Measurements from ENCODE around the gene ITIH4. TPM values are rescaled to one million over a fixed set of nuclear protein-coding genes. Genes with fewer than 3 reads are reported as not detected.

Gene ITIH4
- total and polyA plus RNA-seq, 2 of the 13 experiments (the other 11 are each of a cell fraction or from before 2014, with no cell fraction given) = 2.7 to 5.3 TPM

DNA sequence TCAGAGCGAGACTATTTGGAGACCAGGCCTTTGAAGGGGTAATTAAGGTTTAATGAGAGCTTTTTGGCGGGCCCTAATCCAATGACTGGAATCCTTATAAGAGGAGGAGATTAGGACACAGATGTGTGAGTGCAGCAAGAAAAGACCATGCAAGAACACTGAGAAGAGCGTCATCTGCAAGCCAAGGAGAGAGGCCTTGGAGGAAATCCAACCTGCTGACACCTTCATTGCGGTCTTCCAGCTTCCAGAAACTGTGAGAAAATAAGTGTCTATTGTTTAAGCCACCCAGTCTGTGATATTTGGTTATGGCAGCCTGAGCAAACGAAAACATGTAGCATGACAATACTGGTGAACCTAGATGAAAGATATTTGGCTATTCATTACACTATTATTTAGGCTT is 27.4 kb upstream of the ITIH4 start:
- H3K9ac ChIP-seq (ENCODE audit: insufficient read depth, low read depth, low read length) = no peak overlapping the region
- no peak for FAIRE-seq
- DNase-seq (ENCODE audit: low spot score) = no peak
- H3K79me2 ChIP-seq (ENCODE audit: insufficient read depth, low read length) = no peaks in the 10 kb centered on the region
- no peaks in the 10 kb centered on the region for H3K27me3 ChIP-seq (ENCODE audit: control insufficient read depth in 1 of 2, insufficient read depth in 2 of 2, low read length in 2 of 2)
- TF ChIP-seq, protein P1, sequence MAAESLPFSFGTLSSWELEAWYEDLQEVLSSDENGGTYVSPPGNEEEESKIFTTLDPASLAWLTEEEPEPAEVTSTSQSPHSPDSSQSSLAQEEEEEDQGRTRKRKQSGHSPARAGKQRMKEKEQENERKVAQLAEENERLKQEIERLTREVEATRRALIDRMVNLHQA (CRISPR knock-in tag; IDR thresholded peaks at IDR 0.05) = no peak
- no peak for TF ChIP-seq ZFP62 (CRISPR knock-in tag; IDR thresholded peaks at IDR 0.05)
- no peak for TF ChIP-seq ZNF101 (CRISPR knock-in tag; IDR thresholded peaks at IDR 0.05; ENCODE audit: borderline replicate concordance, low read depth)
- TF ChIP-seq REPIN1 (CRISPR knock-in tag; IDR thresholded peaks at IDR 0.05; ENCODE audit: borderline replicate concordance, low read depth) = no peak
- TF ChIP-seq ZNF775 (CRISPR knock-in tag; IDR thresholded peaks at IDR 0.05; ENCODE audit: borderline replicate concordance) = no peak
- TF ChIP-seq PAWR (CRISPR knock-in tag; IDR thresholded peaks at IDR 0.05; ENCODE audit: borderline replicate concordance) = no peak
- no peak for TF ChIP-seq GFI1 (CRISPR knock-in tag; IDR thresholded peaks at IDR 0.05; ENCODE audit: borderline replicate concordance)
- TF ChIP-seq STAG1 (CRISPR knock-in tag; IDR thresholded peaks at IDR 0.05) = no peak
- no peak for TF ChIP-seq NR1H2 (CRISPR knock-in tag; IDR thresholded peaks at IDR 0.05; ENCODE audit: borderline replicate concordance, low read depth)
- no peak for TF ChIP-seq CBX2 (IDR thresholded peaks at IDR 0.05; ENCODE audit: low read depth, low read length)
- no peak for TF ChIP-seq CBX2 (CRISPR knock-in tag; IDR thresholded peaks at IDR 0.05; ENCODE audit: low read depth)
- TF ChIP-seq SRF (IDR thresholded peaks at IDR 0.05; ENCODE audit: low read depth, low read length) = no peak
- no peak for TF ChIP-seq PHF8 (CRISPR knock-in tag; IDR thresholded peaks at IDR 0.05)
- H3K4me2 ChIP-seq (ENCODE audit: low read depth, low read length) = no peak overlapping the region
- WGBS (ENCODE audit: low lambda C conversion rate) = 93% methylated on average over 5 of the region's 5 CpGs
- no peaks in the 10 kb centered on the region for H4K20me1 ChIP-seq (ENCODE audit: insufficient read depth, low read length)
- no peaks in the 10 kb centered on the region for H3K36me3 ChIP-seq (replicated peaks in 1 of 2; ENCODE audit: control insufficient read depth in 1 of 2, insufficient read depth in 2 of 2, low read length in 2 of 2)
- in situ Hi-C loops (cut with HindIII; ENCODE audit: extremely low pct_ligation_motif_present, low pct_unique_long_range_greater_than_20kb) = loop anchor here (10.0 kb wide), 1 partner anchor 77 kb away; no protein-coding TSS in a partner anchor
- intact Hi-C loops (cut with micrococcal nuclease; ENCODE audit: unreplicated experiment) = no loop called here
- H3K27ac ChIP-seq (ENCODE audit: extremely low read length, insufficient read depth, low read length) = no peak overlapping the region
- CTCF ChIA-PET (ENCODE audit: low intra/inter-chr PET ratio, low total read pairs) = no interaction called here
- no TSS peak for BruUV-seq (replicated peaks)
- H3K9me3 ChIP-seq (ENCODE audit: low read length) = no peaks in the 10 kb centered on the region
- ATAC-seq = no peak
- no peak overlapping the region for H3K4me3 ChIP-seq (replicated peaks in 1 of 3; ENCODE audit: insufficient read depth in 1 of 3, low read depth in 2 of 3, low read length in 3 of 3)
- POLR2A ChIA-PET = no interaction called here
- no peak overlapping the region for H2AFZ ChIP-seq (ENCODE audit: low read length)
- H3K4me1 ChIP-seq (ENCODE audit: insufficient read depth, low read length) = no peaks in the 10 kb centered on the region

All from HepG2 (cell line).